ENCODE data around the gene STK38.

DNA sequence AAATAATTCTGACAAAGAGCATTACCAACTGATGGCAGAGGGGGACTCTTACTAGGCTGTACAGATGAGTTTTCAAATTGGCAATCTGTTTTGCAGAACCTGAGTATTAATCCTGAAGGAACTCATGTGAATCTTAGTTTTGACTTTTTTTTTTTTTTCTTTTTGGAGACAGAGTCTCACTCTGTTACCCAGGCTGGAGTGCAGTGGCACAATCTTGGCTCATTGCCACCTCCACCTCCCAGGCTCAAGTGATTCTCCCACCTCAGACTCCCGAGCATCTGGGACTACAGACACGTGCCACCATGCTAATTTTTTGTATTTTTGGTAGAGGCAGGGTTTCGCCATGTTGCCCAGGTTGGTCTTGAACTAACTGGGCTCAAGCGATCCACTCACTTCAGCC, 55.2 kb downstream of the STK38 start:
- TF ChIP-seq CTCF (conservative IDR thresholded peaks at IDR 0.05; ENCODE audit: low read length), result no peak
- TF ChIP-seq EZH2phosphoT487 (IDR thresholded peaks at IDR 0.05; ENCODE audit: borderline replicate concordance), result no peak

Measured in Loucy (cell line).